ENCODE measurements around the gene SLC6A5. TPM values are rescaled to one million over a fixed set of nuclear protein-coding genes. Genes with fewer than 3 reads are reported as not detected.
"Not testable (repeated sequence)": the region's sequence is repeated elsewhere in the genome, so short reads cannot be mapped to it uniquely, and the experiment has no call there.

Gene SLC6A5
- not detected for total RNA-seq

- Mint-ChIP-seq H3K36me3 (ENCODE audit: insufficient read depth) (peaks cover 2% of the 10 kb centered on the region), H3K27me3 (ENCODE audit: low read depth) (peaks cover 94% of the 10 kb centered on the region), H3K4me3 (no peak within 1 kb of the TSS), H3K4me1 (ENCODE audit: low read depth) (peaks cover 3% of the 10 kb centered on the region), H3K9me3 (no peaks in the 10 kb centered on the region)
- no peak for DNase-seq
- ATAC-seq, result no peak
These were observed at the start of gene SLC6A5 for GRCh38 chr11:20599221-20600019. Gene SLC6A5 (plus strand): TSS chr11:20599608. CDS start chr11:20599673, 65 bp downstream.

GRCh38 chr11:20551096-20551495 lies 48.3 kb upstream of the SLC6A5 start:
- Mint-ChIP-seq H3K9me3 (peaks cover 1% of the 10 kb centered on the region), H3K36me3 (ENCODE audit: insufficient read depth) (no peaks in the 10 kb centered on the region), H3K27me3 (ENCODE audit: low read depth) (no peaks in the 10 kb centered on the region), H3K4me3 (no peak overlapping the region), H3K4me1 (ENCODE audit: low read depth) (no peaks in the 10 kb centered on the region)
- DNase-seq (no peak), ATAC-seq (no peak)

GRCh38 chr11:20555783-20556182 lies 43.6 kb upstream of the SLC6A5 start:
- H3K27me3 Mint-ChIP-seq (ENCODE audit: low read depth), result peaks cover 3% of the 10 kb centered on the region
- no peak overlapping the region for H3K4me3 Mint-ChIP-seq
- DNase-seq, result no peak
- H3K4me1 Mint-ChIP-seq (ENCODE audit: low read depth), result no peaks in the 10 kb centered on the region
- no peaks in the 10 kb centered on the region for H3K36me3 Mint-ChIP-seq (ENCODE audit: insufficient read depth)
- no peak for ATAC-seq
- peaks cover 7% of the 10 kb centered on the region for H3K9me3 Mint-ChIP-seq

GRCh38 chr11:20556396-20556795 lies 43.0 kb upstream of the SLC6A5 start:
- H3K9me3 Mint-ChIP-seq; ATAC-seq; H3K27me3 Mint-ChIP-seq (ENCODE audit: low read depth); H3K4me3 Mint-ChIP-seq; H3K4me1 Mint-ChIP-seq (ENCODE audit: low read depth); H3K36me3 Mint-ChIP-seq (ENCODE audit: insufficient read depth); DNase-seq: not testable (repeated sequence)

- no peak for DNase-seq
- H3K4me1 Mint-ChIP-seq (ENCODE audit: low read depth), result no peaks in the 10 kb centered on the region
- no peak overlapping the region for H3K4me3 Mint-ChIP-seq
- ATAC-seq, result no peak
- H3K27me3 Mint-ChIP-seq (ENCODE audit: low read depth), result peaks cover 3% of the 10 kb centered on the region
- H3K9me3 Mint-ChIP-seq, result peaks cover 7% of the 10 kb centered on the region
- no peaks in the 10 kb centered on the region for H3K36me3 Mint-ChIP-seq (ENCODE audit: insufficient read depth)
These were observed 40.7 kb upstream of the SLC6A5 start for GRCh38 chr11:20558741-20559140.

GRCh38 chr11:20559523-20560300 lies 39.7 kb upstream of the SLC6A5 start:
- Mint-ChIP-seq H3K4me1 (ENCODE audit: low read depth) (no peaks in the 10 kb centered on the region), H3K9me3 (peaks cover 7% of the 10 kb centered on the region), H3K36me3 (ENCODE audit: insufficient read depth) (no peaks in the 10 kb centered on the region), H3K27me3 (ENCODE audit: low read depth) (peaks cover 3% of the 10 kb centered on the region), H3K4me3 (no peak overlapping the region)
- ATAC-seq (no peak), DNase-seq (no peak)

GRCh38 chr11:20561915-20562314 lies 37.5 kb upstream of the SLC6A5 start:
- no peak for ATAC-seq
- H3K27me3 Mint-ChIP-seq (ENCODE audit: low read depth), result peaks cover 3% of the 10 kb centered on the region
- no peaks in the 10 kb centered on the region for H3K36me3 Mint-ChIP-seq (ENCODE audit: insufficient read depth)
- H3K4me3 Mint-ChIP-seq, result no peak overlapping the region
- no peak for DNase-seq
- no peaks in the 10 kb centered on the region for H3K4me1 Mint-ChIP-seq (ENCODE audit: low read depth)
- no peaks in the 10 kb centered on the region for H3K9me3 Mint-ChIP-seq

- peaks cover 2% of the 10 kb centered on the region for H3K27me3 Mint-ChIP-seq (ENCODE audit: low read depth)
- DNase-seq (no peak), ATAC-seq (no peak)
- H3K4me1 Mint-ChIP-seq (ENCODE audit: low read depth), result no peaks in the 10 kb centered on the region
- no peaks in the 10 kb centered on the region for H3K9me3 Mint-ChIP-seq
- no peaks in the 10 kb centered on the region for H3K36me3 Mint-ChIP-seq (ENCODE audit: insufficient read depth)
- no peak overlapping the region for H3K4me3 Mint-ChIP-seq
These were observed 35.5 kb upstream of the SLC6A5 start for GRCh38 chr11:20563866-20564265.

- no peaks in the 10 kb centered on the region for H3K36me3 Mint-ChIP-seq (ENCODE audit: insufficient read depth)
- DNase-seq (no peak), ATAC-seq (no peak)
- no peaks in the 10 kb centered on the region for H3K4me1 Mint-ChIP-seq (ENCODE audit: low read depth)
- no peak overlapping the region for H3K4me3 Mint-ChIP-seq
- H3K9me3 Mint-ChIP-seq, result no peaks in the 10 kb centered on the region
- no peaks in the 10 kb centered on the region for H3K27me3 Mint-ChIP-seq (ENCODE audit: low read depth)
These were observed 34.4 kb upstream of the SLC6A5 start for GRCh38 chr11:20564846-20565635.

GRCh38 chr11:20566115-20566514 lies 33.3 kb upstream of the SLC6A5 start:
- ATAC-seq; H3K27me3 Mint-ChIP-seq (ENCODE audit: low read depth); H3K4me3 Mint-ChIP-seq; H3K36me3 Mint-ChIP-seq (ENCODE audit: insufficient read depth); H3K9me3 Mint-ChIP-seq; DNase-seq; H3K4me1 Mint-ChIP-seq (ENCODE audit: low read depth): not testable (repeated sequence)

- no peak for ATAC-seq
- no peaks in the 10 kb centered on the region for H3K27me3 Mint-ChIP-seq (ENCODE audit: low read depth)
These were observed 32.6 kb upstream of the SLC6A5 start for GRCh38 chr11:20566591-20567434.

GRCh38 chr11:20579725-20580124 lies 19.7 kb upstream of the SLC6A5 start:
- not testable (repeated sequence) for DNase-seq; H3K9me3 Mint-ChIP-seq; H3K36me3 Mint-ChIP-seq (ENCODE audit: insufficient read depth); H3K4me3 Mint-ChIP-seq; ATAC-seq; H3K4me1 Mint-ChIP-seq (ENCODE audit: low read depth); H3K27me3 Mint-ChIP-seq (ENCODE audit: low read depth)

More at GRCh38 chr11:20566591-20567434, 32.6 kb upstream of the SLC6A5 start:
- no peak for DNase-seq
- Mint-ChIP-seq H3K4me1 (ENCODE audit: low read depth) (no peaks in the 10 kb centered on the region), H3K36me3 (ENCODE audit: insufficient read depth) (no peaks in the 10 kb centered on the region), H3K9me3 (no peaks in the 10 kb centered on the region), H3K4me3 (no peak overlapping the region)

GRCh38 chr11:20583201-20583600 lies 16.2 kb upstream of the SLC6A5 start:
- no peak overlapping the region for H3K4me3 Mint-ChIP-seq
- peaks cover 2% of the 10 kb centered on the region for H3K27me3 Mint-ChIP-seq (ENCODE audit: low read depth)
- no peaks in the 10 kb centered on the region for H3K4me1 Mint-ChIP-seq (ENCODE audit: low read depth)
- H3K9me3 Mint-ChIP-seq, result no peaks in the 10 kb centered on the region
- ATAC-seq (no peak), DNase-seq (no peak)
- no peaks in the 10 kb centered on the region for H3K36me3 Mint-ChIP-seq (ENCODE audit: insufficient read depth)
